Measurements from ENCODE around the gene CNKSR3. TPM values are rescaled to one million over a fixed set of nuclear protein-coding genes. Genes with fewer than 3 reads are reported as not detected.

CNKSR3 gene
- total RNA-seq, 6 experiments from 2014 or later: 19.8 to 43.4 (median 26.9) TPM

GRCh38 chr6:154404791-154405400, 105.6 kb downstream of the CNKSR3 start:
- Histone ChIP-seq H3K9me3 (no peaks in the 10 kb centered on the region), H3K27ac (no peak overlapping the region), H3K27me3 (no peaks in the 10 kb centered on the region), H3K4me3 (no peak overlapping the region), H3K4me1 (no peaks in the 10 kb centered on the region), H3K36me3 (peaks cover 0 to 74% (median 30%) of the 10 kb centered on the region in 4 donors)
- WGBS (ENCODE audit: insufficient coverage, low coverage, low lambda C conversion rate, missing lambda C conversion rate): 77% methylated on average over 6 of the region's 6 CpGs
- ATAC-seq: peak in 1 of 4 donors; percentile 12
- TF ChIP-seq POLR2A (IDR thresholded peaks at IDR 0.05): no peak
- no peak for TF ChIP-seq CTCF (IDR thresholded peaks at IDR 0.05)
- intact Hi-C loops (cut with DNase I): no loop called here
- no peak for DNase-seq

- Histone ChIP-seq H3K27me3 (no peaks in the 10 kb centered on the region), H3K27ac (no peak overlapping the region), H3K9me3 (no peaks in the 10 kb centered on the region), H3K4me1 (no peaks in the 10 kb centered on the region), H3K4me3 (no peak overlapping the region), H3K36me3 (peaks cover 0 to 62% (median 25%) of the 10 kb centered on the region in 4 donors)
- DNase-seq: no peak
- peak; percentile 23 to 41 (median 34) for ATAC-seq
- TF ChIP-seq CTCF (IDR thresholded peaks at IDR 0.05): no peak
- no peak for TF ChIP-seq POLR2A (IDR thresholded peaks at IDR 0.05)
- WGBS (ENCODE audit: insufficient coverage, low coverage, low lambda C conversion rate, missing lambda C conversion rate): 34% methylated on average over 4 of the region's 4 CpGs
- intact Hi-C loops (cut with DNase I): no loop called here
Measured at GRCh38 chr6:154403788-154404187, 106.7 kb downstream of the CNKSR3 start.

- TF ChIP-seq CTCF (IDR thresholded peaks at IDR 0.05): no peak
- no peak for TF ChIP-seq POLR2A (IDR thresholded peaks at IDR 0.05)
- no peak overlapping the region for H3K4me3 ChIP-seq
- no peaks in the 10 kb centered on the region for H3K9me3 ChIP-seq
- DNase-seq (no peak), ATAC-seq (no peak)
- 94% methylated on average over 4 of the region's 6 CpGs for WGBS (ENCODE audit: insufficient coverage, low coverage, low lambda C conversion rate, missing lambda C conversion rate)
- H3K27me3 ChIP-seq: no peaks in the 10 kb centered on the region
- intact Hi-C loops (cut with DNase I): no loop called here
- H3K4me1 ChIP-seq: no peaks in the 10 kb centered on the region
- H3K36me3 ChIP-seq: peaks cover 0 to 50% (median 18%) of the 10 kb centered on the region in 4 donors
- no peak overlapping the region for H3K27ac ChIP-seq
Measured at GRCh38 chr6:154402081-154402780, 108.3 kb downstream of the CNKSR3 start.

GRCh38 chr6:154399097-154399496, 111.4 kb downstream of the CNKSR3 start:
- DNase-seq (no peak), ATAC-seq (peak in 2 of 4 donors; percentile 17 to 19)
- intact Hi-C loops (cut with DNase I): no loop called here
- H3K36me3 ChIP-seq: peaks cover 0 to 19% (median 7%) of the 10 kb centered on the region in 4 donors
- H3K27ac ChIP-seq: no peak overlapping the region
- WGBS (ENCODE audit: insufficient coverage, low coverage, low lambda C conversion rate, missing lambda C conversion rate): 78% methylated on average over 5 of the region's 5 CpGs
- H3K9me3 ChIP-seq: no peaks in the 10 kb centered on the region
- no peaks in the 10 kb centered on the region for H3K27me3 ChIP-seq
- H3K4me1 ChIP-seq: no peaks in the 10 kb centered on the region
- TF ChIP-seq CTCF (IDR thresholded peaks at IDR 0.05) (no peak), POLR2A (IDR thresholded peaks at IDR 0.05) (no peak)
- H3K4me3 ChIP-seq: no peak overlapping the region

All from right lobe of liver (tissue), 6 donors.